WTC11 (cell line): ENCODE data around the gene C17orf50. TPM values are rescaled to one million over a fixed set of nuclear protein-coding genes. Genes with fewer than 3 reads are reported as not detected.

Experiments used
- ATAC-seq: fragments of 200-7000 bp; cut with Tn5 transposase; 2 replicates; pipeline ENCODE4 v1.10.0; 2021; ENCODE audit warnings: mild to moderate bottlenecking, moderate library complexity
- CTCF ChIA-PET: fragments of 300-600 bp; sonication (Branson Sonifier 250); formaldehyde crosslinking; loops from one replicate; lab custom pipeline; 2021; ENCODE audit warnings: antibody characterized with exemption; lab: Charles Lee
- POLR2A ChIA-PET: fragments of 350-600 bp; sonication (Branson Sonifier 250); formaldehyde crosslinking; loops from one replicate; lab custom pipeline; 2021; ENCODE audit warnings: antibody characterized with exemption; lab: Charles Lee
- DNase-seq: peaks from one replicate; pipeline ENCODE4 v3.0.0; 2021; ENCODE audit warnings: low spot score
- H3K27ac Mint-ChIP-seq: 2 replicates; pipeline ENCODE4 v1.8.0; 2021; ENCODE audit warnings: mixed read lengths
- H3K27me3 Mint-ChIP-seq: 2 replicates; pipeline ENCODE4 v1.8.0; 2021; ENCODE audit warnings: low read depth, mild to moderate bottlenecking, moderate library complexity, mixed read lengths
- H3K36me3 Mint-ChIP-seq: 2 replicates; pipeline ENCODE4 v1.8.0; 2021; ENCODE audit warnings: mixed read lengths
- H3K4me1 Mint-ChIP-seq: 2 replicates; pipeline ENCODE4 v1.8.0; 2022; ENCODE audit warnings: mixed read lengths
- H3K4me3 Mint-ChIP-seq: 2 replicates; pipeline ENCODE4 v1.8.0; 2021; ENCODE audit warnings: mild to moderate bottlenecking, moderate library complexity, mixed read lengths
- H3K9me3 Mint-ChIP-seq: 2 replicates; pipeline ENCODE4 v1.8.0; 2021; ENCODE audit warnings: mixed read lengths
- ETV6 ChIP-seq: sonication (generic); formaldehyde crosslinking; IDR thresholded peaks from 2 replicates; pipeline ENCODE4 v1.8.1; 2022; ENCODE audit warnings: mild to moderate bottlenecking, missing genetic modification reagents
- GRHL2 ChIP-seq: fragments of 250-450 bp; sonication (Bioruptor Pico); IDR thresholded peaks from 2 replicates; pipeline ENCODE4 v1.8.0; 2022; ENCODE audit warnings: mild to moderate bottlenecking, moderate library complexity; ENCODE audit not compliant: insufficient replicate concordance, severe bottlenecking
- HMGA2 ChIP-seq: fragments of 250-450 bp; sonication (Bioruptor Pico); IDR thresholded peaks from 2 replicates; pipeline ENCODE4 v1.4.0; 2021; ENCODE audit warnings: mild to moderate bottlenecking, moderate library complexity
- JAZF1 ChIP-seq: fragments of 250-450 bp; sonication (Bioruptor Pico); IDR thresholded peaks from 2 replicates; pipeline ENCODE4 v1.9.0; 2021; ENCODE audit warnings: moderate library complexity, mild to moderate bottlenecking, inconsistent platforms
- JUN ChIP-seq: sonication (generic); formaldehyde crosslinking; IDR thresholded peaks from 2 replicates; pipeline ENCODE4 v1.8.0; 2023; ENCODE audit warnings: mild to moderate bottlenecking, missing genetic modification reagents
- NR3C1 ChIP-seq: sonication (generic); formaldehyde crosslinking; conservative IDR thresholded peaks from 2 replicates; pipeline ENCODE4 v1.8.1; 2023; ENCODE audit warnings: low read depth, mild to moderate bottlenecking, missing genetic modification reagents
- RORB ChIP-seq: fragments of 250-450 bp; sonication (Bioruptor Pico); IDR thresholded peaks from 2 replicates; pipeline ENCODE4 v1.9.0; 2021; ENCODE audit warnings: mild to moderate bottlenecking
- TCF7 ChIP-seq: sonication (generic); formaldehyde crosslinking; IDR thresholded peaks from 2 replicates; pipeline ENCODE4 v1.8.0; 2022; ENCODE audit warnings: mild to moderate bottlenecking, low read depth, missing genetic modification reagents, moderate library complexity
- TEAD4 ChIP-seq: sonication (generic); formaldehyde crosslinking; IDR thresholded peaks from 2 replicates; pipeline ENCODE4 v1.8.0; 2022; ENCODE audit warnings: mild to moderate bottlenecking, missing genetic modification reagents
- ZBTB21 ChIP-seq: sonication (generic); formaldehyde crosslinking; IDR thresholded peaks from 2 replicates; pipeline ENCODE4 v1.8.1; 2023; ENCODE audit warnings: mild to moderate bottlenecking, missing genetic modification reagents, borderline replicate concordance
- ZNF138 ChIP-seq: sonication (generic); formaldehyde crosslinking; conservative IDR thresholded peaks from 2 replicates; pipeline ENCODE4 v1.8.1; 2022; ENCODE audit warnings: mild to moderate bottlenecking, moderate library complexity, missing genetic modification reagents
- ZNF416 ChIP-seq: fragments of 250-450 bp; sonication (Bioruptor Pico); IDR thresholded peaks from 2 replicates; pipeline ENCODE4 v1.9.0; 2021; ENCODE audit warnings: mild to moderate bottlenecking, inconsistent platforms
- ZNF423 ChIP-seq: fragments of 250-450 bp; sonication (Bioruptor Pico); IDR thresholded peaks from 2 replicates; pipeline ENCODE4 v2.1.2; 2022; ENCODE audit warnings: mild to moderate bottlenecking, moderate library complexity
- total RNA-seq: library from RNA; stranded (reverse); gene quantifications from 3 replicates; pipeline ENCODE4 v1.2.3, GENCODE V29; 2021
- TF ChIP-seq, protein P1 (sequence below): sonication (generic); formaldehyde crosslinking; conservative IDR thresholded peaks from 2 replicates; pipeline ENCODE4 v1.8.1; 2023; ENCODE audit warnings: mild to moderate bottlenecking, low read depth, missing genetic modification reagents, moderate library complexity
- TF ChIP-seq, protein P2 (sequence below): sonication (generic); formaldehyde crosslinking; IDR thresholded peaks from 2 replicates; pipeline ENCODE4 v1.8.0; 2022; ENCODE audit warnings: mild to moderate bottlenecking, missing genetic modification reagents
- TF ChIP-seq, protein P3 (sequence below): sonication (generic); formaldehyde crosslinking; IDR thresholded peaks from 2 replicates; pipeline ENCODE4 v1.8.1; 2023; ENCODE audit warnings: mild to moderate bottlenecking, missing genetic modification reagents
- TF ChIP-seq, protein P4 (sequence below): sonication (generic); formaldehyde crosslinking; IDR thresholded peaks from 2 replicates; pipeline ENCODE4 v1.8.0; 2022; ENCODE audit warnings: missing genetic modification reagents
- TF ChIP-seq, protein P5 (sequence below): fragments of 250-450 bp; sonication (Bioruptor Pico); IDR thresholded peaks from 2 replicates; pipeline ENCODE4 v1.9.0; 2021; ENCODE audit warnings: moderate library complexity, mild to moderate bottlenecking, inconsistent platforms, borderline replicate concordance
- TF ChIP-seq, protein P6 (sequence below): sonication (generic); formaldehyde crosslinking; IDR thresholded peaks from 2 replicates; pipeline ENCODE4 v1.8.0; 2023; ENCODE audit warnings: missing genetic modification reagents

C17orf50 gene
- total RNA-seq, 1 experiment from 2014 or later: 0.35 TPM

DNA sequence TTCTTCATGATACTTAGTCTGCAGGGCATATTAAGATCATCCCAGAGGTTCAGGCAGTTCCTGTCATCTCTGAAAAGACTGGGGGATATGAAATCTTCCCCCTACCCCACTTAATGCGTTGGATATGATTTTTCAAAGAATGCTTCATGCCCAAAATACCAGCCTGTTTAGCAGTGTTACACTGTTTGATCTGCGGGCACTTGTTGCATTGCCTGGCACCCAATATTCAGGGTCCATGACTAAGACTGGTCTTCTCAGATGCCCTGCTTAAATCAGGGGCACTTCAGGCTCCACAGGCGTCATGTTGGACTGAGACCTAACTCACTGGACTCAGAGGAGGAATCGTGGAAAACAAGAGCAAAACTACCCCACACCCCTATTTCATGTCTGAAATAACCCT, 35.6 kb upstream of the C17orf50 start:
- peaks cover 37% of the 10 kb centered on the region for H3K4me1 Mint-ChIP-seq
- no peaks in the 10 kb centered on the region for H3K9me3 Mint-ChIP-seq
- no peak overlapping the region for H3K27ac Mint-ChIP-seq
- peaks cover 5% of the 10 kb centered on the region for H3K27me3 Mint-ChIP-seq
- H3K4me3 Mint-ChIP-seq: no peak overlapping the region
- peaks cover 26% of the 10 kb centered on the region for H3K36me3 Mint-ChIP-seq
- no peak for ATAC-seq
- POLR2A ChIA-PET: no interaction called here
- no peak for DNase-seq
- CTCF ChIA-PET: interaction anchor here (1.9 to 2.3 kb wide), 2 partner anchors 22 to 39 kb away, joined by 5 to 11 read pairs; no protein-coding TSS in a partner anchor
- TF ChIP-seq TEAD4 (CRISPR knock-in tag) (no peak), TCF7 (CRISPR knock-in tag) (no peak), JAZF1 (no peak), HMGA2 (CRISPR knock-in tag) (no peak), ETV6 (CRISPR knock-in tag) (no peak), ZNF138 (CRISPR knock-in tag) (no peak), ZNF423 (CRISPR knock-in tag) (no peak), RORB (CRISPR knock-in tag) (no peak), ZBTB21 (CRISPR knock-in tag) (no peak), GRHL2 (CRISPR knock-in tag) (no peak), ZNF416 (CRISPR knock-in tag) (no peak), JUN (CRISPR knock-in tag) (no peak), NR3C1 (CRISPR knock-in tag) (no peak)
- TF ChIP-seq, protein P1, sequence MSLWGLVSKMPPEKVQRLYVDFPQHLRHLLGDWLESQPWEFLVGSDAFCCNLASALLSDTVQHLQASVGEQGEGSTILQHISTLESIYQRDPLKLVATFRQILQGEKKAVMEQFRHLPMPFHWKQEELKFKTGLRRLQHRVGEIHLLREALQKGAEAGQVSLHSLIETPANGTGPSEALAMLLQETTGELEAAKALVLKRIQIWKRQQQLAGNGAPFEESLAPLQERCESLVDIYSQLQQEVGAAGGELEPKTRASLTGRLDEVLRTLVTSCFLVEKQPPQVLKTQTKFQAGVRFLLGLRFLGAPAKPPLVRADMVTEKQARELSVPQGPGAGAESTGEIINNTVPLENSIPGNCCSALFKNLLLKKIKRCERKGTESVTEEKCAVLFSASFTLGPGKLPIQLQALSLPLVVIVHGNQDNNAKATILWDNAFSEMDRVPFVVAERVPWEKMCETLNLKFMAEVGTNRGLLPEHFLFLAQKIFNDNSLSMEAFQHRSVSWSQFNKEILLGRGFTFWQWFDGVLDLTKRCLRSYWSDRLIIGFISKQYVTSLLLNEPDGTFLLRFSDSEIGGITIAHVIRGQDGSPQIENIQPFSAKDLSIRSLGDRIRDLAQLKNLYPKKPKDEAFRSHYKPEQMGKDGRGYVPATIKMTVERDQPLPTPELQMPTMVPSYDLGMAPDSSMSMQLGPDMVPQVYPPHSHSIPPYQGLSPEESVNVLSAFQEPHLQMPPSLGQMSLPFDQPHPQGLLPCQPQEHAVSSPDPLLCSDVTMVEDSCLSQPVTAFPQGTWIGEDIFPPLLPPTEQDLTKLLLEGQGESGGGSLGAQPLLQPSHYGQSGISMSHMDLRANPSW (CRISPR knock-in tag): no peak
- TF ChIP-seq, protein P2, sequence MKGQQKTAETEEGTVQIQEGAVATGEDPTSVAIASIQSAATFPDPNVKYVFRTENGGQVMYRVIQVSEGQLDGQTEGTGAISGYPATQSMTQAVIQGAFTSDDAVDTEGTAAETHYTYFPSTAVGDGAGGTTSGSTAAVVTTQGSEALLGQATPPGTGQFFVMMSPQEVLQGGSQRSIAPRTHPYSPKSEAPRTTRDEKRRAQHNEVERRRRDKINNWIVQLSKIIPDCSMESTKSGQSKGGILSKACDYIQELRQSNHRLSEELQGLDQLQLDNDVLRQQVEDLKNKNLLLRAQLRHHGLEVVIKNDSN: no peak
- TF ChIP-seq, protein P3, sequence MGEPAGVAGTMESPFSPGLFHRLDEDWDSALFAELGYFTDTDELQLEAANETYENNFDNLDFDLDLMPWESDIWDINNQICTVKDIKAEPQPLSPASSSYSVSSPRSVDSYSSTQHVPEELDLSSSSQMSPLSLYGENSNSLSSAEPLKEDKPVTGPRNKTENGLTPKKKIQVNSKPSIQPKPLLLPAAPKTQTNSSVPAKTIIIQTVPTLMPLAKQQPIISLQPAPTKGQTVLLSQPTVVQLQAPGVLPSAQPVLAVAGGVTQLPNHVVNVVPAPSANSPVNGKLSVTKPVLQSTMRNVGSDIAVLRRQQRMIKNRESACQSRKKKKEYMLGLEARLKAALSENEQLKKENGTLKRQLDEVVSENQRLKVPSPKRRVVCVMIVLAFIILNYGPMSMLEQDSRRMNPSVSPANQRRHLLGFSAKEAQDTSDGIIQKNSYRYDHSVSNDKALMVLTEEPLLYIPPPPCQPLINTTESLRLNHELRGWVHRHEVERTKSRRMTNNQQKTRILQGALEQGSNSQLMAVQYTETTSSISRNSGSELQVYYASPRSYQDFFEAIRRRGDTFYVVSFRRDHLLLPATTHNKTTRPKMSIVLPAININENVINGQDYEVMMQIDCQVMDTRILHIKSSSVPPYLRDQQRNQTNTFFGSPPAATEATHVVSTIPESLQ (CRISPR knock-in tag): no peak
- TF ChIP-seq, protein P4, sequence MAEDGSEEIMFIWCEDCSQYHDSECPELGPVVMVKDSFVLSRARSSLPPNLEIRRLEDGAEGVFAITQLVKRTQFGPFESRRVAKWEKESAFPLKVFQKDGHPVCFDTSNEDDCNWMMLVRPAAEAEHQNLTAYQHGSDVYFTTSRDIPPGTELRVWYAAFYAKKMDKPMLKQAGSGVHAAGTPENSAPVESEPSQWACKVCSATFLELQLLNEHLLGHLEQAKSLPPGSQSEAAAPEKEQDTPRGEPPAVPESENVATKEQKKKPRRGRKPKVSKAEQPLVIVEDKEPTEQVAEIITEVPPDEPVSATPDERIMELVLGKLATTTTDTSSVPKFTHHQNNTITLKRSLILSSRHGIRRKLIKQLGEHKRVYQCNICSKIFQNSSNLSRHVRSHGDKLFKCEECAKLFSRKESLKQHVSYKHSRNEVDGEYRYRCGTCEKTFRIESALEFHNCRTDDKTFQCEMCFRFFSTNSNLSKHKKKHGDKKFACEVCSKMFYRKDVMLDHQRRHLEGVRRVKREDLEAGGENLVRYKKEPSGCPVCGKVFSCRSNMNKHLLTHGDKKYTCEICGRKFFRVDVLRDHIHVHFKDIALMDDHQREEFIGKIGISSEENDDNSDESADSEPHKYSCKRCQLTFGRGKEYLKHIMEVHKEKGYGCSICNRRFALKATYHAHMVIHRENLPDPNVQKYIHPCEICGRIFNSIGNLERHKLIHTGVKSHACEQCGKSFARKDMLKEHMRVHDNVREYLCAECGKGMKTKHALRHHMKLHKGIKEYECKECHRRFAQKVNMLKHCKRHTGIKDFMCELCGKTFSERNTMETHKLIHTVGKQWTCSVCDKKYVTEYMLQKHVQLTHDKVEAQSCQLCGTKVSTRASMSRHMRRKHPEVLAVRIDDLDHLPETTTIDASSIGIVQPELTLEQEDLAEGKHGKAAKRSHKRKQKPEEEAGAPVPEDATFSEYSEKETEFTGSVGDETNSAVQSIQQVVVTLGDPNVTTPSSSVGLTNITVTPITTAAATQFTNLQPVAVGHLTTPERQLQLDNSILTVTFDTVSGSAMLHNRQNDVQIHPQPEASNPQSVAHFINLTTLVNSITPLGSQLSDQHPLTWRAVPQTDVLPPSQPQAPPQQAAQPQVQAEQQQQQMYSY (CRISPR knock-in tag): no peak
- TF ChIP-seq, protein P5, sequence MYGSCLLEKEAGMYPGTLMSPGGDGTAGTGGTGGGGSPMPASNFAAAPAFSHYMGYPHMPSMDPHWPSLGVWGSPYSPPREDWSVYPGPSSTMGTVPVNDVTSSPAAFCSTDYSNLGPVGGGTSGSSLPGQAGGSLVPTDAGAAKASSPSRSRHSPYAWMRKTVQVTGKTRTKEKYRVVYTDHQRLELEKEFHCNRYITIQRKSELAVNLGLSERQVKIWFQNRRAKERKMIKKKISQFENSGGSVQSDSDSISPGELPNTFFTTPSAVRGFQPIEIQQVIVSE (CRISPR knock-in tag): no peak
- TF ChIP-seq, protein P6, sequence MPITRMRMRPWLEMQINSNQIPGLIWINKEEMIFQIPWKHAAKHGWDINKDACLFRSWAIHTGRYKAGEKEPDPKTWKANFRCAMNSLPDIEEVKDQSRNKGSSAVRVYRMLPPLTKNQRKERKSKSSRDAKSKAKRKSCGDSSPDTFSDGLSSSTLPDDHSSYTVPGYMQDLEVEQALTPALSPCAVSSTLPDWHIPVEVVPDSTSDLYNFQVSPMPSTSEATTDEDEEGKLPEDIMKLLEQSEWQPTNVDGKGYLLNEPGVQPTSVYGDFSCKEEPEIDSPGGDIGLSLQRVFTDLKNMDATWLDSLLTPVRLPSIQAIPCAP (CRISPR knock-in tag): no peak
- TF ChIP-seq, all 79 proteins: peak for 0
